Adipose tissue (tissue), 3 donors: Measurements from ENCODE around the gene BCOR. TPM values are rescaled to one million over a fixed set of nuclear protein-coding genes. Genes with fewer than 3 reads are reported as not detected.

Experiments
- H3K27ac ChIP-seq: one replicate; pipeline ENCODE4 v1.5.1; 2013; ENCODE audit warnings: low read depth, low read length
- WGBS, 3 donors: extraction: QIAGEN DNeasy Blood & Tissue Kit; methylation state at CpG; one replicate each; pipeline ENCODE4 v1.1.7; 2013; 5-methylcytosine and 5-hydroxymethylcytosine counted together
- polyA plus RNA-seq, 3 donors: library from polyadenylated mRNA; stranded (reverse); fragments of 200-250 nt; gene quantifications; one replicate each; pipeline ENCODE4 v1.2.3, GENCODE V29; 2013
- donor health status: healthy with polysubstance abuse.
- donor health status: Bipolar disorder and iron deficiency.
- donor health status: healthy.

Gene BCOR
- polyA plus RNA-seq, 3 donors = 5.8 to 11.8 (median 7.7) TPM

DNA sequence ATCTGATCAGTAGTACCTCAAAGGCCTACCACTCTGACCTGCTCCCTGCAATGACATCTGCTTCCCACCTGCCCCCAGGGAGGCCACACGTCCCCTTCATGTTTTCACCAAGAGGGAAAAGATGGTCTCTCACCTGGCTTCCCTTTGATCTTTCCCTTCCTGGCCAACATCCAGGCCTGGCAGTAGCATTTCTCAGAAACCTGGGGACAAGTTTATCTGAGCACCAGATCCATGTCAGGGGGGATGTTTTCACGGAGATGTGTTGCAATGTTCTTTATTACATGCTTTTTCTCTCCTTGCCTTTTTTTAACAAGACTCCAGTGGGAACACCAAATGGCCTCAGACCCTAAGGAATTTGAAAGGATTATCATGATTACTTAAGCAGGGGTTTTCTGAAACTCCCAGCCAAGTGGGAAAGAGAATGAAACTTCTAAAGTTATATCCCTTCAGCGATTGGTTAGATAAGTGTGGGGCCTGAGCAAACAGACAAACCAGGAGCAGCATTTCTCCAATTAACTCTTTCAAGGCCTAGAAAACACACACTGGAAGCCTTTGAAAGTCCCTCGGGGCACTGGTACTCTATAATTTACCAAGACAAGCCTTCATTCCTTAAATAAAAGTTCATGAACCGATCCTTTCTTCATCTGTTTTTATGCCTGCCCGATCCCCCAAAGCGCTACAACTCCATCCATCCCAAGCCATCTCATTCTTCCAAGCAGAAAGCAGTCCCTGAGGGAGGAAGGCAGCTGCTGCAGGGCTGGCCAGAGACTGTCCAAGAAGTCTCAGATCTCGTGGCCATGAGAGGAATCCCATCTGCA lies 94.1 kb downstream of the BCOR start:
- WGBS, 3 donors = 33 to 64% (median 59%) methylated on average over 8 of the region's 8 CpGs
- H3K27ac ChIP-seq = no peak overlapping the region

DNA sequence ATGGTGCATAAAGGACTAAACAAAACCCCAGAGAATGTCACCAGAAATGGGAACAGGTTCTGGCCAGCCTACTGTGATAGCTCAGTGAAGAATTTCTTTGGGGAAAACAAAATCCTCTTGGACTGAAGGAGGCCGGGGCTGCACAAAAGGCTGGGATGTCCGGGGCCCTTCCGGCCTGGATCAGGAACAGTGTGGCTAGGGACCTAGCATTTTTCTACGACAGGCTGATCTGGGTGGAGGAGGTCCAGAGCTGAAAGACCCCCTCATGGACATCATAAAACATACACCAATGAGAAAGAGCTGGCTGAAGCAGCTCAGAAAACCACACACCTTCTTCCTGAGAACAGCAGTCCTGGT lies 94.7 kb downstream of the BCOR start:
- H3K27ac ChIP-seq = no peak overlapping the region
- WGBS, 3 donors = 69 to 90% (median 88%) methylated on average over 4 of the region's 4 CpGs
